VCaP (cell line): ENCODE results near the gene URGCP.
A peak's percentile ranks its signal among the peaks of the same experiment; 100 is the strongest.

Source experiments
- H3K27ac ChIP-seq: fragments of 450-650 bp; 2 replicates; pipeline ENCODE4 v1.5.1; 2017
- TF ChIP-seq, protein P1 (sequence below): fragments of 450-650 bp; conservative IDR thresholded peaks from 2 replicates; pipeline ENCODE4 v1.5.1; 2017; ENCODE audit warnings: mild to moderate bottlenecking, moderate library complexity

The URGCP gene

DNA sequence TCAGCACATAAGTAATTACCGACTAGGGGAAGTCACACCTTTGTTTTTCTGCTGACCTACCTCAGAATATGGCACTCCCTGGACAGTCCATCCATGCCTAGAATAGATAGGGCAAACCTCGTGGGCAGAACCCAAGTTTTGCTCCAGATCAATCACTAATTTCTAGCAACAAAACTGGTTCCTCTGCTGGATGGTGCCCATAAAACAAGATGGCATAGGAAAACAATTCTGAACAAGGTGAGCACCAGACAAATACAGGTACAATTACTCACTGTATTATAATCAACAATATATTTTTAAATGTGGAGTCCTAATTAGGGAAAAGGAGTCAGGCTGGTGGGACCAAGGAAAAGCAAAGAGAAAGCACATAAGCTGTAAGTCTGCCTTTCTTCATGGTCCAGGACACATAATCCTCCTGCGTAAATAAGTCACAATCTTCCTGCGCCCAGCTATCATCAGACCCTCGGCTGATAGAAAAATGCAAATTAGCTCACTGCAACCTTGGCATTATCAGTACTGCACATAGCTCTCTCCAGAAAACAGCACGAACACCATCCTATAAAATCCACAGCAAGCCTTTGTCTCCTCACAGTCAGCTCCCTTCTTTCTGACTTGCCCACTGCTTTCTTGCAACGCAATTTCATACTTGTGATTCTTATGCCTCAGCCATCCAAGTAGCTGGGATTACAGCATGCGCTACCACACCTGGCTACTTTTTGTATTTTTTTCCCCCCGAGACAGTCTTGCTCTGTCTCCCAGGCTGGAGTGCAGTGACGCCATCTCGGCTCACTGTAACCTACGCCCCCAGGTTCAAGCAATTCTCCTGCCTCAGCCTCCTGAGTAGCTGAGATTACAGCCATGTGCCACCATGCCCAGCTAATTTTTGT lies 15.1 kb downstream of the URGCP start:
- TF ChIP-seq, protein P1, sequence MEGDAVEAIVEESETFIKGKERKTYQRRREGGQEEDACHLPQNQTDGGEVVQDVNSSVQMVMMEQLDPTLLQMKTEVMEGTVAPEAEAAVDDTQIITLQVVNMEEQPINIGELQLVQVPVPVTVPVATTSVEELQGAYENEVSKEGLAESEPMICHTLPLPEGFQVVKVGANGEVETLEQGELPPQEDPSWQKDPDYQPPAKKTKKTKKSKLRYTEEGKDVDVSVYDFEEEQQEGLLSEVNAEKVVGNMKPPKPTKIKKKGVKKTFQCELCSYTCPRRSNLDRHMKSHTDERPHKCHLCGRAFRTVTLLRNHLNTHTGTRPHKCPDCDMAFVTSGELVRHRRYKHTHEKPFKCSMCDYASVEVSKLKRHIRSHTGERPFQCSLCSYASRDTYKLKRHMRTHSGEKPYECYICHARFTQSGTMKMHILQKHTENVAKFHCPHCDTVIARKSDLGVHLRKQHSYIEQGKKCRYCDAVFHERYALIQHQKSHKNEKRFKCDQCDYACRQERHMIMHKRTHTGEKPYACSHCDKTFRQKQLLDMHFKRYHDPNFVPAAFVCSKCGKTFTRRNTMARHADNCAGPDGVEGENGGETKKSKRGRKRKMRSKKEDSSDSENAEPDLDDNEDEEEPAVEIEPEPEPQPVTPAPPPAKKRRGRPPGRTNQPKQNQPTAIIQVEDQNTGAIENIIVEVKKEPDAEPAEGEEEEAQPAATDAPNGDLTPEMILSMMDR = no peak
- H3K27ac ChIP-seq = peak overlapping the region; percentile 83

DNA sequence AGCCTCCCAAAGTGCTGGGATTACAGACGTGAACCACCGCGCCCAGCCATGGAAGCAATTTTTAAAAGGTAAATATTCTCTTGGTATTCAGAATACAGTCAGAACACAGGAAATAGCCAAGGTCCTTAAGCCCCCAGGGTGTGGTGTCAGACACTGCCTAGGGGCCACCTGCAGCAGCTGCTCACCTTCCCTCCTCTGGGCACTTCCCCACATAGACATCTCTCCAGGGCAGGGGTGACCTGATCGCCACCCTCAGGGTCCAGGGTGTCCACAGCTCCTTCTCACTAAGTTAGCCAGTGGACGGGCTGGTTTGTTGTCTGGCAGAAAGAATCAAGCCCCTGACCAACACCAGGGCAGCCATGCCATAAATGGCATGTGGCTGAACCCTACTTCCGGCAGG lies 15.9 kb downstream of the URGCP start:
- H3K27ac ChIP-seq = peak overlapping the region; percentile 83
- TF ChIP-seq, protein P1 = no peak

DNA sequence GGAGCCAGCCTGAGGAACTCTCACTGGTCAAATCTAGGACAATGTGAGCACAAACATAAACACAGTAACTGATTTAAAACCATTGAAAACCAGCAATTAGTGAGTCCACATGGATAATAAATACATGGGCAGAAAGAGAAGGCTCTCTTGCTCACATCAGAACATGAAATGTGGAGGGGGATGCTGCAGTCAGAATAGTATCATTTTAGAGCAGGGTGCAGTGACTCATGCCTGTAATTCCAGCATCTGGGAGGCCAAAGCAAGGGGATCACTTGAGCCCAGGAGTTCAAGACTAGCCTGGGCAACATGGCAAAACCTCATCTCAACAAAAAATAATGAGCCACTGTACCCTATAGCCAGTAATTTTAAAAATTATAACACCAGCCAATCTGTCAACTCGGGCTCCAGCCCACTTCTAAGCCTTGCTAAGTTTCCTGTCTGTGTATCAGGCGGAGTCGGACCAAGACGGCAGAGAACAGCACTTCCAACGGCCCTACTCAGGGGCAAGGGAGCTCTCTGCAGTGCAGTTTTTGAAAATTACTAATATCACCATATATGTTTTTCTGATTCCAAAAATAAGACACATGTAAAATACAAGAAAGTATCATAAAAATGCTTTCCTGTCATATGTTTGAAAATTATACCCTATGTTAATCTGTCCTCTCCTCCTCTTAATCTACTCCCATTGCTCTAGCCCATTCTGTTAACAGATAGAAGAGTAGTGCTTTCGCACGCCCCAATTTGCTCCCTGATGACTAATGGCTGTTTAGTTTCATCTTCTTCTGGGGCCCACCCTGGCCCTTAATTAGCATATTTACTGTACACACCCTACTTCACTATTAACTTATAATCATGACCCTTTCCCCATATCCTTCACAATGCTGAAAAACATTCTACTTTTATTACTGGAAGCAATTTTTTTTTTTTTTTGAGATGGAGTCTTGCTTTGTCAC lies 17.1 kb downstream of the URGCP start:
- TF ChIP-seq, protein P1 = no peak
- H3K27ac ChIP-seq = no peak overlapping the region

DNA sequence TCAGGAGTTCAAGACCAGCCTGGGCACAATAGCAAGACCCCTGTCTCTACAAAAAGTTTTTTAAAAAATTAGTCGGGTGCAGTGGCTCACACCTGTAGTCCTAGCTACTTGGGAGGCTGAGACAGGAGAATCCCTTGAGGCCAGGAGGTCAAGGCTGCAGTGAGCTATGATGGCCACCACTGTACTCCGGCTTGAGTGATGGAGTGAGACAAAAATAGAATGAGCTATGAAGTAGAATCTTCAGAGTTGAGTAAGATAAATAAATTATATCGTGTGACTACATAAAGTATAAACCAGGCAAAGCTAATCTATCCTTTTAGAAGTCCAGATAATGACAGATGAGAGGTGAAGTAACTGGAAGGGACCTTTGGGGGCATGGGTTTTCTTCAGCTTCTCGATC lies 21.8 kb downstream of the URGCP start:
- TF ChIP-seq, protein P1 = no peak
- H3K27ac ChIP-seq = no peak overlapping the region

DNA sequence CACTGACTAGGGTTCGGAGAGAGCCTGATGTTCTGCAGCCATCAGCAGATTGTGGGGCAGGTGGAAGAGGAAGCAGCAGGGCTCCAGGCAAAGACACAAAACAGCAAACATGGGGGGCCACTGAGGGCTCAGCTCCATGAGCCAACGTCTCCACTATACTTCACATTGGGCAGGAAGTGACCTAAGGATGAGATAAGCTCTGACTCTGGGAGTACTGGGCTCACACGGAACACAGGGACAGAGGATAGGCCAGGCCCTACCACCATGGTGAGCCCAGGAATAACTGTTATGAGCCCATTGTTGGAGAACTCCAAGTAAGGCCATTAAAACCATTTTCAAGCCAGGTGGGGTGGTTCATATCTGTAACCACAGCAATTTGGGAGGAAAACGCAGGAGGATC lies 22.2 kb downstream of the URGCP start:
- H3K27ac ChIP-seq = no peak overlapping the region
- TF ChIP-seq, protein P1 = no peak

DNA sequence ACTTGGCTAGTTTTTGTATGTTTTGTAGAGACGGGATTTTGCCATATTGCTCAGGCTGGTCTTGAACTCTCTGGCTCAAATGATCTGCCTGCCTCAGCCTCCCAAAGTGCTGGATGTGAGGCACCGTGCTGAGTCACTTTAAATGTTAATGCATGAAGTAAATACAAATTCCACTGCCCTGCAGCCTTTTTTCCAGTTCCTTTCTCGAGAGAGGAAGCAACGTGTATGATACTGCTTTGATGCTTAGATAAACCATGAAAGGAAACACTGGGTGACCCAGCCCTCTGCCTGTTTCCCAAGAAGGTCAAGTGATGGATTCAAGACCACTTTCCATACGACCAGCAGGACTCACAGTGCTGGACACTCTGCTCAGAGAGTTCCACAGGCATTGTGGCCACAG lies 25.8 kb downstream of the URGCP start:
- H3K27ac ChIP-seq = no peak overlapping the region
- TF ChIP-seq, protein P1 = no peak

DNA sequence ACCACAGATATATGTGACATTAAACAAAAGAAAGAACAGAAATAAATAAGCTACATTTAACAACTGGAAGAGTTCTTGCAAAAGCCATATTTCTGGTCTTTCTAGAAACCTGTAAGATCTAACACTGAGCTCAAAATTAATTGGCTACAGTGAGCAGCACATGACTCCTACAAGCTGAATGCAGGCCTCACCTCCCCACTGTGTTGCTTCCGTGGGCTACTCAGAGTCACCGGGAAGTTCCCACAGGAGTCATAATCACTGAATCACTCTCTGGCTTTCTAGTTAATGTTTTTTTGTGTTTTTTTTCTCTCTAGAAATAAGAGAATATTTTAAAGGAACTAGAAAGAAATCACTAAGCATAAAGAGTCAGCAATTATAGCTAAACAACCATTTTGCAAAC lies 26.9 kb downstream of the URGCP start:
- no peak overlapping the region for H3K27ac ChIP-seq
- TF ChIP-seq, protein P1 = no peak
